IMR-90 (cell line): ENCODE data around the gene RALGAPB. TPM values are rescaled to one million over a fixed set of nuclear protein-coding genes. Genes with fewer than 3 reads are reported as not detected.

Experiments
- ATAC-seq: fragments of 200-7000 bp; cut with Tn5 transposase; 2 replicates; pipeline ENCODE4 v1.9.1; 2020; ENCODE audit warnings: low read depth, mild to moderate bottlenecking, moderate library complexity
- BruUV-seq: library from RNA; stranded (reverse); fragments of 400-500 nt; replicated peaks from 2 replicates; lab custom pipeline; 2021; lab: Mats Ljungman, UMichigan
- CTCF ChIA-PET: fragments of 300-600 bp; formaldehyde crosslinking; extraction: SDS; loops from one replicate; lab custom pipeline; 2021; ENCODE audit warnings: antibody characterized with exemption; lab: Yijun Ruan, JAX
- POLR2A ChIA-PET: fragments of 300-600 bp; sonication (Branson Sonifier 250); formaldehyde crosslinking; loops from one replicate; lab custom pipeline; 2022; ENCODE audit warnings: antibody characterized with exemption; ENCODE audit not compliant: unreplicated experiment; lab: Charles Lee
- DNase-seq: peaks from one replicate; pipeline ENCODE4 v3.0.0; 2013
- H2AFZ ChIP-seq: replicated peaks from 2 replicates; pipeline ENCODE3; 2013; ENCODE audit warnings: low read length, mild to moderate bottlenecking; ENCODE audit not compliant: poor library complexity
- H2AK5ac ChIP-seq: 2 replicates; pipeline ENCODE4 v1.6.1; 2013; ENCODE audit warnings: low read depth, low read length, inconsistent platforms
- H2AK9ac ChIP-seq: replicated peaks from 2 replicates; pipeline ENCODE3; 2013; ENCODE audit warnings: mild to moderate bottlenecking, low read depth, low read length, moderate library complexity; ENCODE audit not compliant: poor library complexity
- H2BK120ac ChIP-seq: 2 replicates; pipeline ENCODE4 v1.6.1; 2013; ENCODE audit warnings: low read depth, low read length, inconsistent platforms
- H2BK15ac ChIP-seq: 3 replicates; pipeline ENCODE4 v1.6.1; 2013; ENCODE audit warnings: low read depth, low read length, inconsistent platforms
- H2BK20ac ChIP-seq: 2 replicates; pipeline ENCODE4 v1.6.1; 2013; ENCODE audit warnings: low read depth, mild to moderate bottlenecking, inconsistent platforms, low read length, moderate library complexity
- H2BK5ac ChIP-seq: 2 replicates; pipeline ENCODE4 v1.6.1; 2013; ENCODE audit warnings: mild to moderate bottlenecking, low read depth, low read length, inconsistent platforms; ENCODE audit not compliant: poor library complexity, severe bottlenecking
- H3K14ac ChIP-seq: replicated peaks from 2 replicates; pipeline ENCODE4 v1.6.1; 2013; ENCODE audit warnings: low read depth, low read length, inconsistent platforms
- H3K18ac ChIP-seq: 2 replicates; pipeline ENCODE4 v1.6.1; 2013; ENCODE audit warnings: low read depth, low read length, control low read depth
- H3K23ac ChIP-seq: 2 replicates; pipeline ENCODE4 v1.6.1; 2013; ENCODE audit warnings: low read depth, low read length, inconsistent platforms
- H3K27ac ChIP-seq: 2 replicates; pipeline ENCODE4 v1.5.1; 2013; ENCODE audit warnings: mild to moderate bottlenecking, control low read depth, low read length; ENCODE audit not compliant: insufficient read depth
- H3K27me3 ChIP-seq: 2 replicates; pipeline ENCODE4 v1.6.1; 2013; ENCODE audit warnings: low read length; ENCODE audit not compliant: control insufficient read depth, insufficient read depth
- H3K36me3 ChIP-seq: 2 replicates; pipeline ENCODE4 v1.6.1; 2013; ENCODE audit warnings: low read length, mixed read lengths; ENCODE audit not compliant: control insufficient read depth, insufficient read depth
- H3K4ac ChIP-seq: 2 replicates; pipeline ENCODE4 v1.6.1; 2013; ENCODE audit warnings: low read depth, low read length, inconsistent platforms
- H3K4me1 ChIP-seq: 2 replicates; pipeline ENCODE4 v1.6.1; 2013; ENCODE audit warnings: low read length, mixed read lengths; ENCODE audit not compliant: control insufficient read depth, insufficient read depth
- H3K4me2 ChIP-seq: 2 replicates; pipeline ENCODE4 v1.6.1; 2013; ENCODE audit warnings: low read depth, mild to moderate bottlenecking, control low read depth, low read length, moderate library complexity
- H3K4me3 ChIP-seq: 2 replicates; pipeline ENCODE4 v1.5.1; 2013; ENCODE audit warnings: low read depth, mild to moderate bottlenecking, control low read depth, low read length, moderate library complexity; ENCODE audit not compliant: insufficient read depth
- H3K56ac ChIP-seq: 2 replicates; pipeline ENCODE4 v1.6.1; 2013; ENCODE audit warnings: low read length, inconsistent platforms; ENCODE audit not compliant: insufficient read depth; ENCODE audit errors: extremely low read depth
- H3K79me1 ChIP-seq, 2 experiments: 2 replicates each; pipeline ENCODE4 v1.6.1; 2013; ENCODE audit warnings: low read length in 2 of 2, inconsistent platforms in 1 of 2, low read depth in 1 of 2
- H3K9ac ChIP-seq: 2 replicates; pipeline ENCODE4 v1.6.1; 2013; ENCODE audit warnings: low read depth, low read length, control low read depth
- H3K9me1 ChIP-seq: 2 replicates; pipeline ENCODE4 v1.6.1; 2013; ENCODE audit warnings: low read length, inconsistent platforms; ENCODE audit not compliant: insufficient read depth
- H3K9me3 ChIP-seq: 2 replicates; pipeline ENCODE4 v1.6.1; 2013; ENCODE audit warnings: low read length; ENCODE audit not compliant: control insufficient read depth, insufficient read depth
- H4K20me1 ChIP-seq: 2 replicates; pipeline ENCODE4 v1.6.1; 2013; ENCODE audit warnings: low read length, inconsistent platforms; ENCODE audit not compliant: insufficient read depth
- H4K5ac ChIP-seq: 2 replicates; pipeline ENCODE4 v1.6.1; 2013; ENCODE audit warnings: mild to moderate bottlenecking, low read depth, low read length, control low read depth
- H4K8ac ChIP-seq, 2 experiments: 2 replicates each; pipeline ENCODE4 v1.6.1; 2013; ENCODE audit warnings: low read depth in 2 of 2, low read length in 2 of 2, control low read depth in 1 of 2, inconsistent platforms in 1 of 2
- H4K91ac ChIP-seq: 2 replicates; pipeline ENCODE4 v1.6.1; 2013; ENCODE audit warnings: low read depth, low read length, inconsistent platforms; ENCODE audit not compliant: insufficient read depth
- CEBPB ChIP-seq: IDR thresholded peaks from 2 replicates; pipeline ENCODE4 v1.6.1; 2012; ENCODE audit warnings: low read depth, low read length, improper control_type of control experiment
- FOS ChIP-seq: fragments of 150-350 bp; IDR thresholded peaks from 2 replicates; pipeline ENCODE4 v1.6.1; 2016; ENCODE audit warnings: low read depth, low read length
- MAFK ChIP-seq: IDR thresholded peaks from 2 replicates; pipeline ENCODE4 v1.6.1; 2012; ENCODE audit warnings: low read depth, low read length, improper control_type of control experiment
- NFE2L2 ChIP-seq: fragments of 150-350 bp; IDR thresholded peaks from 2 replicates; pipeline ENCODE4 v1.6.1; 2016; ENCODE audit warnings: low read depth, mild to moderate bottlenecking, low read length
- SMC3 ChIP-seq: fragments of 150-350 bp; IDR thresholded peaks from 2 replicates; pipeline ENCODE4 v1.6.1; 2016; ENCODE audit warnings: low read depth, mild to moderate bottlenecking, antibody characterized with exemption, low read length, moderate library complexity
- USF2 ChIP-seq: fragments of 150-350 bp; IDR thresholded peaks from 2 replicates; pipeline ENCODE4 v1.6.1; 2017; ENCODE audit warnings: mild to moderate bottlenecking, antibody characterized with exemption, low read length, low read depth
- WGBS, 2 experiments: methylation state at CpG; one replicate each; pipeline versions ENCODE4 v1.1.5 to v1.1.7; 2013; ENCODE audit warnings: missing lambda C conversion rate in 2 of 2; ENCODE audit not compliant: insufficient read length in 1 of 2; ENCODE audit errors: extremely low coverage in 2 of 2; 5-methylcytosine and 5-hydroxymethylcytosine counted together
- dilution Hi-C: fragments of 300-500 bp; cut with HindIII; formaldehyde crosslinking; loops from one replicate; pipeline ENCODE4 v1.14.3; 2018; ENCODE audit warnings: low sequenced_read_pairs; ENCODE audit not compliant: unreplicated experiment
- in situ Hi-C: fragments of 300-500 bp; cut with MboI; formaldehyde crosslinking; loops from 3 replicates; pipeline ENCODE4 v1.14.3; 2019; ENCODE audit warnings: low sequenced_read_pairs, inconsistent platforms, mixed read lengths
- intact Hi-C: fragments of 100-400 bp; cut with micrococcal nuclease; formaldehyde crosslinking; loops from 2 replicates; pipeline ENCODE4 v1.10.0; 2022
- polyA plus RNA-seq, 3 experiments: library from polyadenylated mRNA; depleted of rRNA; stranded (reverse); fragments of >200 nt; gene quantifications; 2 replicates each; pipeline ENCODE4 v1.2.3, GENCODE V29; 2012; ENCODE audit warnings: low replicate concordance in 1 of 3
- total RNA-seq: library from RNA; depleted of rRNA; stranded (reverse); fragments of >200 nt; gene quantifications from 2 replicates; pipeline ENCODE4 v1.2.3, GENCODE V29; 2012

RALGAPB gene
- total and polyA plus RNA-seq, 2 of the 4 experiments (the other 2 are of a cell fraction), result 12.7 to 30.3 TPM

GRCh38 chr20:38543014-38543906 lies 70.6 kb downstream of the RALGAPB start:
- Histone ChIP-seq H3K23ac (no peak overlapping the region), H2BK15ac (no peak overlapping the region), H2BK120ac (no peak overlapping the region), H4K20me1 (no peaks in the 10 kb centered on the region; the same call in 1 of the 2 replicates), H2AK9ac (no peak overlapping the region), H2BK5ac (no peak overlapping the region), H3K27ac (no peak overlapping the region), H3K9ac (no peak overlapping the region), H3K27me3 (no peaks in the 10 kb centered on the region), H2BK20ac (no peak overlapping the region), H2AFZ (no peak overlapping the region), H3K4me2 (no peak overlapping the region), H3K9me1 (peaks cover 3% of the 10 kb centered on the region), H2AK5ac (no peak overlapping the region), H3K4ac (no peak overlapping the region), H3K9me3 (no peaks in the 10 kb centered on the region), H3K56ac (no peak overlapping the region), H3K4me1 (no peaks in the 10 kb centered on the region), H3K79me1 (peaks cover 3 to 11% of the 10 kb centered on the region in 2 experiments), H3K36me3 (peaks cover 48% of the 10 kb centered on the region), H4K8ac (no peak overlapping the region), H3K4me3 (no peak overlapping the region), H4K91ac (no peak overlapping the region), H4K5ac (no peak overlapping the region), H3K18ac (no peak overlapping the region), H3K14ac (no peak overlapping the region)
- POLR2A ChIA-PET, result interaction anchor here (0.6 kb wide), 1 partner anchor 316 kb away, joined by 4 read pairs; no protein-coding TSS in a partner anchor
- dilution Hi-C loops (no loop called here), intact Hi-C loops (no loop called here), in situ Hi-C loops (no loop called here)
- CTCF ChIA-PET, result no interaction called here
- TF ChIP-seq FOS (no peak), USF2 (no peak), CEBPB (no peak), MAFK (no peak), NFE2L2 (no peak), SMC3 (no peak)
- no TSS peak for BruUV-seq
- DNase-seq, result no peak
- WGBS, 2 experiments, result 86% methylated on average over 3 of the region's 7 CpGs; no CpG with 5 or more reads in 1 of the 2 experiments
- ATAC-seq, result no peak
